ENCODE measurements around the gene RAD51B.

Gene RAD51B

DNA sequence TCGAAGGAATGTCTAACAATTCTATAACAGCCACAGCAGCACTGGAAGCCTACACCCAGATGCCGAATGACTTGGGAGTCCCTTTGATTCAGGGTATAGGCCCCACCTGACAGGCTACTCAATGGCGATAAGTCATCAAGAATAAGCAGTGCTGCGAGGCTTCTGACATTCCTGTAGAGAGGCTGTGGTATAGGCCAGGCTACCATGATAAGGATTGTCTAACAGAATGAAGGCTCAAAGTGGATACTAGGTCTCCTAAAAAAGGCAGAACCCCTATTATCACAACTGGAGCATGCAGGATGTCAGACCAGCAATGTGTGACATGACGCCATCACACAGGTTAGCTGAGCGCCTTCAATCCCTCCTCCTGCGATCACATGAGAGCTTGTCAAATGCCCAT, 920.1 kb downstream of the RAD51B start:
- no peak overlapping the region for H3K4me3 ChIP-seq (ENCODE audit: low read length)
- no peaks in the 10 kb centered on the region for H3K36me3 ChIP-seq (replicated peaks; ENCODE audit: insufficient read depth, low read length)
- H3K27me3 ChIP-seq (replicated peaks; ENCODE audit: insufficient read depth, low read length) = no peaks in the 10 kb centered on the region
- H2AFZ ChIP-seq (ENCODE audit: low read length) = no peak overlapping the region
- H3K9ac ChIP-seq (ENCODE audit: low read length) = no peak overlapping the region
- no peak overlapping the region for H3K27ac ChIP-seq (ENCODE audit: low read length)
- H3K79me2 ChIP-seq (ENCODE audit: low read length) = no peaks in the 10 kb centered on the region
- peaks cover 4% of the 10 kb centered on the region; the same call in 1 of the 2 replicates for H3K4me1 ChIP-seq (ENCODE audit: low read length)
- TF ChIP-seq, protein P1, sequence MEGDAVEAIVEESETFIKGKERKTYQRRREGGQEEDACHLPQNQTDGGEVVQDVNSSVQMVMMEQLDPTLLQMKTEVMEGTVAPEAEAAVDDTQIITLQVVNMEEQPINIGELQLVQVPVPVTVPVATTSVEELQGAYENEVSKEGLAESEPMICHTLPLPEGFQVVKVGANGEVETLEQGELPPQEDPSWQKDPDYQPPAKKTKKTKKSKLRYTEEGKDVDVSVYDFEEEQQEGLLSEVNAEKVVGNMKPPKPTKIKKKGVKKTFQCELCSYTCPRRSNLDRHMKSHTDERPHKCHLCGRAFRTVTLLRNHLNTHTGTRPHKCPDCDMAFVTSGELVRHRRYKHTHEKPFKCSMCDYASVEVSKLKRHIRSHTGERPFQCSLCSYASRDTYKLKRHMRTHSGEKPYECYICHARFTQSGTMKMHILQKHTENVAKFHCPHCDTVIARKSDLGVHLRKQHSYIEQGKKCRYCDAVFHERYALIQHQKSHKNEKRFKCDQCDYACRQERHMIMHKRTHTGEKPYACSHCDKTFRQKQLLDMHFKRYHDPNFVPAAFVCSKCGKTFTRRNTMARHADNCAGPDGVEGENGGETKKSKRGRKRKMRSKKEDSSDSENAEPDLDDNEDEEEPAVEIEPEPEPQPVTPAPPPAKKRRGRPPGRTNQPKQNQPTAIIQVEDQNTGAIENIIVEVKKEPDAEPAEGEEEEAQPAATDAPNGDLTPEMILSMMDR (IDR thresholded peaks at IDR 0.05; ENCODE audit: low read length) = no peak
- TF ChIP-seq EZH2 (optimal IDR thresholded peaks at IDR 0.05; ENCODE audit: low read depth, low read length) (no peak), EZH2phosphoT487 (IDR thresholded peaks at IDR 0.05; ENCODE audit: low read length) (no peak)
- DNase-seq = no peak
- no peaks in the 10 kb centered on the region for H3K9me2 ChIP-seq (replicated peaks; ENCODE audit: insufficient read depth, low read length)
- no peaks in the 10 kb centered on the region for H3K9me3 ChIP-seq (replicated peaks; ENCODE audit: insufficient read depth, low read length)
- no peak overlapping the region for H3K4me2 ChIP-seq (ENCODE audit: low read depth, low read length)
- no peaks in the 10 kb centered on the region for H4K20me1 ChIP-seq (ENCODE audit: insufficient read depth, low read length)
- H3F3A ChIP-seq (ENCODE audit: insufficient read depth, low read length) = no peaks in the 10 kb centered on the region

DNA sequence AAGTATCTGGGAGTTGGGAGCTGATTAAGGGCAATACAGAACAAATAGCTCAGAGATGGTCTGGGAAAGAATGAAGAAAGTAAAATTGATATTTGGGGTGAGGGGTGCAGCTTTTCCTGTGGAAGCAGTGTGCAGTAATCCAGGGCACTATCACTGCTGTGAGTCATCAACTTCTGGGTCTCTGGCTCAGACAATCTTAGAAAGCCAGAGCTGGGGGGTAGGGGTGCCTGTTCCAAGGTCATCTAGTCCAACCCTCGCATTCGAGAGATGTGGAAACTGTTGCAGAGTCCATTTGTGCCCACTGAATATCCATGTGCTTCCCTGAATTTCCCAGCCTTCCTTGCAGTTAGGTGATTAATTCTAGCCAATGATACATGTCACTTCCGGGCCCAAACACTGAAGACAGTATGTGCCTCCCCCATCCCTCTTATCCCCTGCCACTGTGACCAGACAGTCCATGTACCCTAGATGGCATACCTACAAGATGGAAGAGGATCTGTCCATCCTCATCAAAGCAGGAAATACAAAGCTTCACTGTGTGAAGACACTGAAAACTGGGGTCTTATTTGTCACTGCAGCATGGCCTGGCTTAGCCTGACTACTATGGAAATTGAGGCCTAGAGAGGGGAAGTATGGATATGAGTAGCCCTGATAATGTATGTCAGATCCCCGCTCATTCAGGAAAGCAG, 921.4 kb downstream of the RAD51B start:
- TF ChIP-seq EZH2phosphoT487 (IDR thresholded peaks at IDR 0.05; ENCODE audit: low read length) = no peak
- TF ChIP-seq, protein P1 (IDR thresholded peaks at IDR 0.05; ENCODE audit: low read length) = no peak
- TF ChIP-seq EZH2 (optimal IDR thresholded peaks at IDR 0.05; ENCODE audit: low read depth, low read length) = no peak
- H3K9me3 ChIP-seq (replicated peaks; ENCODE audit: insufficient read depth, low read length) = no peaks in the 10 kb centered on the region
- no peak overlapping the region for H3K9ac ChIP-seq (ENCODE audit: low read length)
- no peak overlapping the region for H3K4me3 ChIP-seq (ENCODE audit: low read length)
- H4K20me1 ChIP-seq (ENCODE audit: insufficient read depth, low read length) = no peaks in the 10 kb centered on the region
- no peaks in the 10 kb centered on the region for H3K79me2 ChIP-seq (ENCODE audit: low read length)
- DNase-seq = no peak
- H3K4me1 ChIP-seq (ENCODE audit: low read length) = no peaks in the 10 kb centered on the region
- no peak overlapping the region for H3K27ac ChIP-seq (ENCODE audit: low read length)
- no peak overlapping the region for H3K4me2 ChIP-seq (ENCODE audit: low read depth, low read length)
- no peaks in the 10 kb centered on the region for H3K36me3 ChIP-seq (replicated peaks; ENCODE audit: insufficient read depth, low read length)
- H3F3A ChIP-seq (ENCODE audit: insufficient read depth, low read length) = no peaks in the 10 kb centered on the region
- H3K9me2 ChIP-seq (replicated peaks; ENCODE audit: insufficient read depth, low read length) = no peaks in the 10 kb centered on the region
- no peaks in the 10 kb centered on the region for H3K27me3 ChIP-seq (replicated peaks; ENCODE audit: insufficient read depth, low read length)
- H2AFZ ChIP-seq (ENCODE audit: low read length) = no peak overlapping the region

DNA sequence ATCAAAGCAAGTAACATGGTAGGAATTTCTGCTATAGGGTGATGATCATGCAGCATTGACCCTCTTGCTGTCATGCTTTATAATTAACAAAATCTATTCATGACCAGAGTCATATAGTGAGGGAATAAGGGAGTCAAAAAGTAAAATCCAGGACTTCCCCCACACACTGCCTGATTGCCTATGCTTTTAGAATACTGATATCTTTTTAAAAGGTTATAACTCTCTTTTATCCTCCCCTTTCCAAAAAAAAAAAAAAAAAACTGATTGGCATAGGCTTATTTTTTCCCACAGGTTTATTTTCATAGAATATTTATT, 921.9 kb downstream of the RAD51B start:
- H3K4me1 ChIP-seq (ENCODE audit: low read length) = no peaks in the 10 kb centered on the region
- H4K20me1 ChIP-seq (ENCODE audit: insufficient read depth, low read length) = no peaks in the 10 kb centered on the region
- no peak overlapping the region for H2AFZ ChIP-seq (ENCODE audit: low read length)
- DNase-seq = no peak
- no peak overlapping the region for H3K27ac ChIP-seq (ENCODE audit: low read length)
- no peak overlapping the region for H3K4me3 ChIP-seq (ENCODE audit: low read length)
- no peaks in the 10 kb centered on the region for H3K79me2 ChIP-seq (ENCODE audit: low read length)
- no peaks in the 10 kb centered on the region for H3K36me3 ChIP-seq (replicated peaks; ENCODE audit: insufficient read depth, low read length)
- no peaks in the 10 kb centered on the region for H3K27me3 ChIP-seq (replicated peaks; ENCODE audit: insufficient read depth, low read length)
- no peaks in the 10 kb centered on the region for H3F3A ChIP-seq (ENCODE audit: insufficient read depth, low read length)
- H3K9me2 ChIP-seq (replicated peaks; ENCODE audit: insufficient read depth, low read length) = no peaks in the 10 kb centered on the region
- no peak for TF ChIP-seq EZH2phosphoT487 (IDR thresholded peaks at IDR 0.05; ENCODE audit: low read length)
- TF ChIP-seq, protein P1 (IDR thresholded peaks at IDR 0.05; ENCODE audit: low read length) = no peak
- H3K9ac ChIP-seq (ENCODE audit: low read length) = no peak overlapping the region
- H3K9me3 ChIP-seq (replicated peaks; ENCODE audit: insufficient read depth, low read length) = no peaks in the 10 kb centered on the region
- H3K4me2 ChIP-seq (ENCODE audit: low read depth, low read length) = no peak overlapping the region
